ENCODE measurements around the gene MTHFS.
"Not testable (repeated sequence)": the region's sequence is repeated elsewhere in the genome, so short reads cannot be mapped to it uniquely, and the experiment has no call there.

The MTHFS gene

DNA sequence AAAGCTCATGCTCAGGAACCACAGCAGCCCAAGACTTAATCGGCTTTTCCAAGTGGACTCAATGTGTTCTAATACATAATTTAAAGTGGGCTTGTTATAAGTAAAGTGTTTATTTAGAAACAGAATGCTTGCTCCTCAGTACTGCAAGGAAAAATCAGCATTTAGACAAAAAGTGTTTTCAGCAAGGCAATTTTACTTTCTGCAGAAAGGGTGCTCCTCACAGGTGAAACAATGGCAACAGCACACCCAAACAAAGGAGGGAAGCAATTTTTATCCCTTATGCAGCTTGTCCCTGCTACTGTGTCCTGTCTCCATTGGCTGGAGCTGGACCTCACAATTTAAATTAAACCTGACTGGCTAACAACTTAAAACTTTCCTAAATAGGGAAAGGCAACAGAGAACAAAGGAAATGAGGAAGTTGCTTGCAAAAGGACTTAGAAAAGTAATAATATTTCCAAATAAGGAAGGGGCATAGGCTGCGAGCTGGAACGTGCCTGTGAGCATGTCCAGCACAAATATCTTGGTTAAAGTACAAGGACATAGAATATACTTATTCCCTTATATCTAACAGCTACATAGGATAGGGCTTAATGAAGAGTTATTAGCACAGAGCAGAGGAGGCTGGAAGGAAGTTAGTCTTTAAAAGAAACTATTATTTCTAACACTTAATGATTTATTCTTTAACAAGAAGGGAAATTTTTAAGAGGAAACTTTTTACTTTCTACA lies 19.1 kb upstream of the MTHFS start:
- not testable (repeated sequence) for DNase-seq

DNA sequence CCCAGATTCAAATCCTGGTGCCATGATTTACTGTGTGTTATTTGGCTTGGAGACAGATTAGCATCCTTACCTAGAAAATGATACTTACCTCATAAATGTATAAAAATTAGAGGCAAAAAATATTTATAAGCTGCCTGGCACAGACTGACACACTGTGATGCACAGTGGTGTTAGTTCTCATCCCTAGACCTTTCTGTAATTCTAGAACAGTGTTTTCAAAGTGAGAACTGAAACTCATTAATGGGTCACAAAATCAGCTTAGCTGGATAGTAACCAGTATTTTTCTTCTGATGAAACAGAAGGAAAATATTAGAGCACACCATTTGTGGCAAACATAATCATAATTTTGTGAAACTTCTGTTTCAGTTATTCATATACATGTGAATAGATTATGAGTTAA lies 17.9 kb upstream of the MTHFS start:
- no peak for DNase-seq

- not testable (repeated sequence) for DNase-seq
Observed at GRCh38 chr15:79909556-79910335, 12.9 kb upstream of the MTHFS start.

- no peak for DNase-seq
Observed at GRCh38 chr15:79904271-79904670, 7.5 kb upstream of the MTHFS start.

- no peak for DNase-seq
Observed at GRCh38 chr15:79903626-79904025, 6.8 kb upstream of the MTHFS start.

- DNase-seq, result no peak
Observed at GRCh38 chr15:79903144-79903543, 6.3 kb upstream of the MTHFS start.

DNA sequence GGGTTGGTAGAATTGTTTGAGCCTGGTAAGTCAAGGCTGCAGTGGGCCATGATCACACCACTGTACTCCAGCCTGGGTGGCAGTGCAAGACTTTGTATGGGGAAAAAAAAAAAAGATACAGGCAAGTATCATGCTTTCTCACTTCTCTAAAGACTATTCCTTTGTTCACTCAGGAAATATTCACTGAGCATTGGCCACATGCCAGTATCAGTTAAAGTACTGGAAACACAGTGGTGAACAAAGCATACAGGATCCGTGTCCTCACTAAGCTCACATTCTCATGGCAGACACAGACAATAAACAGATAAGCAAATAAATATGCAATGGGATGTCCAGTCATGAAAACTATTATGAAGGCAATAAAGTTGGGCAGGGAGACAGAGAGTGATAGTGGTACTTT lies 5.1 kb upstream of the MTHFS start:
- DNase-seq, result no peak

- not testable (repeated sequence) for DNase-seq
Observed at GRCh38 chr15:79900818-79901378, 4.1 kb upstream of the MTHFS start.

DNA sequence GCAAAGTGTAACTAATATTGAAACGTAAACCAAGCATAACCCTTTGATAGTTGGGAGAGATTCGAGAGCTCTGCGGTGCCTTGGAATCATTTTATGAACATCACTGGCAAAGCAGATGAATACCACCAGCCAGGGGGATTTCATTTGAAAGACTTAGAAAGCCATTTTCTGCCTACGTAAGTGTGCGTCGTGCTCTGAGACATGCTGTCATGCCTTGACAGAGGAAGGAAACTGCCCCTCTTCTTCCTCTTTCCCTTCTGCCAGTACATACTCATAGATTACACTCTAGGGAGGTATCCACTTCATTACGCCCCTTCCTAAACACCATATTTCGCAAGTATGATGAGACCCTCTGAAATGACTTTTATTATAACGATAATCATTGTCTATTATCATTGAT lies 3.3 kb upstream of the MTHFS start:
- no peak for DNase-seq

- not testable (repeated sequence) for DNase-seq
Observed at GRCh38 chr15:79898786-79899185, 2.0 kb upstream of the MTHFS start.

- DNase-seq, result no peak
Observed at GRCh38 chr15:79898369-79898768, 1.6 kb upstream of the MTHFS start.

- DNase-seq, result no peak
Observed at GRCh38 chr15:79897701-79898113, 893 bp upstream of the MTHFS start.

DNA sequence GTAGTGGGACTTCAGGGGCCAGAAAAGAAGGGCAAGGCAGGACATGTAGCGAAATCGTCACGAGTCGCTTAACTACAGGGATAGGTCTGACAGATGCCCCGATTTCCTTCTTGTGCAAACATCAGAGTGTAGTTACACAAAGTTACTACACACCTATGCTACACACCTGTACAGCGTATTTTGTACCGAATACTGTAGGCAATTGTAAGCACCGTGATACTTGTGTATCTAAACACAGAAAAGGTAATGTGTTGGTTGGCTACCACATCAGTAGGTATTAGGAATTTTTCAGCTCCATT lies 515 bp upstream of the MTHFS start:
- no peak for DNase-seq

DNA sequence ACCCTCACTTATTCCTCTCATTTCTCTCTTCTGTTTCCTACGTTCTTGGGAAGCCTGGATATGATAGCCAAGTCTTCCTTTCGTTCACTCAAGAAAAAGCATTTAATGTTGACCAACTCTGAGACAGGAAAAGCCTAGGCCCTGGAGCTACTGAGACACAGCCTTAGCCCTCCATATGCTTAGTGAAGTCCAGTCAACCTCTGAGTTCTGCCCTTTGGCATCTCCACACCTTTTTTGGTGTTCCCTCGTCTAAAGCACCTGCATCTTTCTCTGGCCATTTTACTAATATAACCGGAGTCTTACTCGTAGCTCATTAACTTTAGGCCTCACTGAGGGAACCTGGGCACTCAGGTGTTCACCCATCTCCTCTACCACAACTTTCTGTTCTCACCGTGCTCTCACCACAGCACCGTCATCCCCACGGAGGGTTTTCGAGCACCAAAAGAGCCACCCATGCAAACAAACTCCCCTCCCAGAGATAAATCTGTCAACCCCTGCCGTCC lies 632 bp downstream of the MTHFS start:
- no peak for DNase-seq

- no peak for DNase-seq
Observed at GRCh38 chr15:79887054-79887930, 9.5 kb downstream of the MTHFS start.

DNA sequence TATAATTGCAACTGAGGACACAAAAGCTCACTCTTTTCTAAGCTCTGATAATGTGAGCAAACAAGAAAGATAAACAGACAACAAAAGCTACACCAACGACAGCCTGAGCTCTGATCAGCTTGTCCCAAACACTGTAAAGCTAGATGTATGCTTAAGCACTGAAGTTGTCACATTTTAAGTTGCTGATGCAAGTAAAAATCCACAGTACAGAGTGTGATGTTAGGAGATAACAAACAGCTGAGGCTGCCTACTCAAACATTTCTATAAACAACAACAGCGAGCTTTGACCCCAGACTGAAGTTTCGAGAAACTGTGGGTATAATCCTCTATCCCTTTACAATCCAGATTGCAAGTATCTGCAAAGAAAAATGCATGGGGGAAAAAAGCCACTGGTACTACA lies 10.7 kb downstream of the MTHFS start:
- no peak for DNase-seq

- DNase-seq, result no peak
Observed at GRCh38 chr15:79884204-79884596, 12.6 kb downstream of the MTHFS start.

- no peak for DNase-seq
Observed at GRCh38 chr15:79883579-79884203, 13.1 kb downstream of the MTHFS start.

GRCh38 chr15:79881668-79882067 lies 15.1 kb downstream of the MTHFS start:
- DNase-seq, result no peak

GRCh38 chr15:79881254-79881653 lies 15.6 kb downstream of the MTHFS start:
- no peak for DNase-seq

DNA sequence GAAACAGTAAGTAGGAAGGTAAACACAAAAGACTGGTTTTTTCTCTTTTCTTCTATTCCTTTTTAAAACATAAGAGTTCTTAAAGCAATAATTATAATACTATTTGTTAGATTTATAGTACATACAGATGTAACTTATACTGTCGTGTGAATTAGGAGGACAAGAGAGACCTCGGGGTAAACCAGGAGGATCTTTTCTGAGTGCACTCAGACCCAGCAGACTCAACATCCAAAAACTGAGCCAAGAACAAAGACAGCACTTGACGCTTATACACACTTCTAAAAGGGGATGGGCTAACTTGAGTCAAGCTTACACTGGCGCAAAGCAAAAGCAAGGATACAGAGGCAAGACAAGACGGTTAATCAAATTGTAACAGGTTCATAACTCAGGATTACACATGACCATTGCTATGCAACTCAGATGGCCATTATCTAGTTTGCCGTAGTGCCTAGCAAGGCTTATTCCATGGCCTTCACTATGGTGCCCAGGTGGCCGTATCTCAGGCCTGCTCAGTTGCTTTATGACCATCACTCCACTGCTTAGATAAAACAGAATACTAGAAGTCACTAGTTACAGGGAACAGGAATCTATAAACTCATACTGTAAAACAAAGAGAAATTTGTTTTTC lies 18.6 kb downstream of the MTHFS start:
- no peak for DNase-seq

GRCh38 chr15:79875213-79875612 lies 21.6 kb downstream of the MTHFS start:
- no peak for DNase-seq

All from activated gamma-delta T cell treated with Interleukin-2 at 50 U/mL for 16 hours (primary cell).